HT1080 (cell line): ENCODE measurements around the gene LYRM2. TPM values are rescaled to one million over a fixed set of nuclear protein-coding genes. Genes with fewer than 3 reads are reported as not detected.
"Not testable (repeated sequence)": the region's sequence is repeated elsewhere in the genome, so short reads cannot be mapped to it uniquely, and the experiment has no call there.

Experiments
- DNase-seq: peaks from one replicate; pipeline ENCODE4 v3.0.0-alpha.2; 2015; ENCODE audit warnings: low read depth
- total RNA-seq: library from RNA; depleted of rRNA; stranded (reverse); fragments of >200 nt; shearing (Covaris generic); gene quantifications from 2 replicates; pipeline ENCODE4 v1.2.3, GENCODE V29; 2014

Gene LYRM2
- total RNA-seq, 1 experiment from 2014 or later, result 24.4 TPM

DNA sequence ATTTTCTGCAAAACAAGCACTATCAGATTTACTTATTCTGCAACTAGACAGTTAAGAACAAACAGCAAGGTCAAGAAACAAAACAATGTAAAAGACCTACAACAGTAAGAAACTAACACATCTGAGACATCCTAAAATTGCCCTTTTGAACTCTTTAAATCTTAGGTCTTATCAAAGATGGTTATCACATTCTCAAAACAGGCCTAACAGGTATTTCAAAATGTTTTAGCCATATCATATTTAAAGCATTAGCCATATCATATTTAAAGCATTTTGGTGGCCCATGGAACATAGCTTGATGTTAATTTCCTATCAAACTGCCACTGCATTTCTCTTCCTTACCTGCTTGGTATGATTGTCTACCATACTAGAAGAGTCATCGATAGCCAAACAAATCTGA, 11.1 kb upstream of the LYRM2 start:
- no peak for DNase-seq

DNA sequence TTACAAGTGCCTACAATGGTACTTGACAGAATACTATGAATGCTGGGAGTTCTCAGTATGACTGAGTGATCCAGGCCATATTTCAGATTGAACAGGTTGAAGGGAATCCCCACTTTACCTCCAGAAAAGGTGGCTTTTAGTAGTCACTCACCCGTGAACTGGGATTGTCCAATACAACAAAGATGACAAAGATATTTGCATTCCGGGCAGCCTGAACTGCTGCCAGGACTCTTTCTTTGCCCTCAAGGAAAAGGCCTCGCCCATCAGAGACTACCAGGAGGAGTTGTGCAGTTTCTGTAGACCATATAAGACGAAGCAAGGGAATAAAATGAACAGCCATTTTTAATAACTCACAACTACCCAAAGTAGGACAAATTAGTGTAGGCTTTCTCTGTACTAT, 6.3 kb upstream of the LYRM2 start:
- DNase-seq, result no peak

DNA sequence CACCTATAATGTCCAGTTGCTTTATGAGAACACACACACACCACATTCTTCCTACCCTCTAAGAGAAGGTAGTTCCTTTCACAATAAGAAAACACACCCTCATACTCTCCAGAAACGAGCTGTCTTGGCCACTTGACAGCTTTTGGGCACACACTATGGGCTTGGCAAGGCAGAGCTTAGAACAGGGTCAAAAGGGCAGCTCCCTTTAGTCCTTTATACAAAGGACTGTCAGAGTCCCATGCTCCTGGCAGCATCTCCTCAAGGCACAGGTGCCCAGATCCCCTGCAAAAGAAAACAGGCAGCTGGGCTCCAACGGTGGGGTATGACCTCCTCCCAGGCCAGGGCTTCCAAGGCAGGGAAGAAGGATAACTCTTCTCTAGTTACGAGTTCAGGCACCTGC, 4.9 kb upstream of the LYRM2 start:
- DNase-seq, result no peak

DNA sequence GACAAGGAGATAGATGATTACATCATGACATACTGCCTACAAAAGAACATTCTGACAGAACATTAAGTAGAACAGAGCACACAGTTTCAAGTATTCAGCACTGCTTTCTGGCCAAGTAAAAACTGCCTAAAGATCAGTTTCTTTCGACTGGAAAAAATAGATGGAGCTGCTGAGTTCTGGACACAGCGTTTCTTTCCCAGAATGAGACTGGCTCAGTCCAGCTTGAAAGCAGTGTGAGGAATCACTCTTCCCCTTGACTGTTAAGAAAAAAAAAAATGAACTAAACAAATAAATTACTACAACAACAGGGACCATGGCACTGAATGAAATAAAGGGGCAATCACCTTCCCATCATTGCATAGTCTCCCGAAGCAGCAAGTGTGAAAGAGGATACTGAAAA, 4.4 kb upstream of the LYRM2 start:
- no peak for DNase-seq

DNA sequence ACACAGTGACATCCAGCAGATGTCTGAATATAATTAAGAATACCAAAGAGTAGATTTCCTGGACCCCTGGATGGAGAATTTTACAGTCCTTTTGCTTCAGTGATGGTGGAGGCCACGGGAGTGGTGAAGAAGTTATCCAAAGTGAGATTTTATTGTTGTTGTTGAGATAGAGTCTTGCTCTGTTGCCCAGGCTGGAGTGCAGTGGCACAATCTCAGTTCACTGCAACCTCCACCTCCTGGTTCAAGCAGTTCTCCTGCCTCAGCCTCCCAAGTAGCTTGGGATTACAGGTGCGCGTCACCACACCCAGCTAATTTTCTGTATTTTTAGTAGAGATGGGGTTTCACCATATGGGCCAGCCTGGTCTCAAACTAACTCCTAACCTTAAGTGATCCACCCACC, 3.0 kb upstream of the LYRM2 start:
- not testable (repeated sequence) for DNase-seq

DNA sequence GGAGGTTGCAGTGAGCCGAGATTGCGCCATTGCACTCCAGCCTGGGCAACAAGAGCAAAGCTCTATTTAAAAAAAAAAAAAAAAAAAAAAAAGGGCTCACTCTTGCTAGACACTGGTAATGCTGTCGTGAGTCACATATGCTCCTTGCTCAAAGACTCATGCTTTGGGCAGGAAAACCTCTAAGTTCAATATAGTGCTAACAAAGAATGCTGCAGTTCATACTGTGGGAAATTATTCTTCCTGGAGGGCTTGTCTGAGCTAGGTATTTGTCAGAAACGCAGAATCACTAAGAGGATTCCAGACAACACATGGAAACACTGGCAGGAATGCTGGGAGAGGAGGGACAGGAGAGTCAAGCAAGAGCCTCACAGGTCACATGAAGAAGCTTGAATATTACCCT, 2.3 kb upstream of the LYRM2 start:
- DNase-seq, result peak; percentile 76

DNA sequence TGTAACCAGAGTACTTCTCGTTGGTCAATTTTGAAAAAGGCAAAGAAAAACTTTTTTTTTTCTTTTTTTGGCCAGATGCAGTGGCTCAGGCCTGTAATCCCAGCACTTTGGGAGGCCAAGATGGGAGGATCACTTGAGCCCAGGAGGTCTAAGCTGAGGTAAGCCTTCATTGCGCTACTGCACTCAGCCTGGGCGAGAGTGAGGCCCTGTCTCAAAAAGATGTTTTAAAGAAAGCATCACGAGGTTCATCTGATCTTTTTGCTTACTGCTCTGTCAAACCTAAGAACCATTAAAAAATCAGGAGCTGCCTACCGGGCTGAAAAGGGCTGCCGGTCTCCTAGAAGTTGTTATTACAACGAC, 607 bp downstream of the LYRM2 start:
- DNase-seq, result no peak

DNA sequence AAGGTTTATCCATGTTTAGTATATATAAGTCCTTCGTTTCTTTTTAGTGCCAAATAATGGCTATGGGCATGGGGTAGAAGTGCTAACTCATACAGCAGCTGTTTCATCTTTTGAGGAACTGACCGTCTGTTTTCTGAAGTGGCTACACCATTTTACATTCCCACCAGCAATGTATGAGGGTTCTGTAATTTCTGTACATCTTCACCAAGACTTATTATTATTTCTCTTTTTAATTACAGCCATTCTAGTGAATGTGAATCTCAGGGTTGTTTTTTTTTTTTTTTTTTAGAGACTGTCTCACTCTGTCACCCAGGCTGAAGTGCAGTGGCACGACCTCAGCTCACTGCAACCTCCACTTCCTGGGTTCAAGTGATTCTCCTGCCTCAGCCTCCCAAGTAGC, 2.1 kb downstream of the LYRM2 start:
- DNase-seq, result not testable (repeated sequence)

DNA sequence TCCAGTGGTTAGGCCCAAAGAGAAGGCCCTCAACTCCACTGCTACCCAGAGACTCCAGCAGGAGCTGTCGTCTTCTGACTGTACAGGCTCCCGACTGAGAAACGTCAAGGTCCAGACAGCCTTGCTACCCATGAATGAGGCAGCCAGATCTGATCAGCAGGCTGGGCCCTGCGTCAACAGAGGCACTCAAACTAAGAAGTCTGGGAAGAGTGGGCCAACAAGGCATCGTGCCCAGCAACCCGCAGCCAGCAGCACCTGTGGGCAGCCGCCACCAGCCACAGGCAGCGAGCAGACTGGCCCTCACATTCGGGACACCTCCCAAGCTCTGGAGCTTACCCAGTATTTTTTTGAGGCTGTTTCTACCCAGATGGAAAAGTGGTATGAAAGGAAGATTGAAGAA, 8.1 kb downstream of the LYRM2 start:
- DNase-seq, result no peak

DNA sequence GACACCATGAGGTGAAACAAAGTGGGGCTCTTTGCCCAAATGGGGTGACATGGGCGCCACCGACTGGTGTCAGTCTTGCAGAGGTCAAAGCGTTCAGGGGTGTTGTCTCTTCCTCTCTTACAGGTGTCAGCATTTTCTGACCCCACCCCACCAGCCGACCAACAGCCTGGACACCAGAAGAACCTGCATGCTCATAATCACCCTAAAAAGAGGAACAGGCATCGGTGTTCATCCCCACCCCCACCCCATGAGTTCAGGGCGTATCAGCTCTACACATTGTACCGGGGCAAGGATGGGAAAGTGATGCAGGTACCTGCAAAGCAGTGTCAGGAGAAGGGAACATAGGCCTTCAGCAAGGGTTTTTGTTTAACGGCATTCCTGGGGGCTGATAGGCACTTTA, 14.8 kb downstream of the LYRM2 start:
- DNase-seq, result no peak

DNA sequence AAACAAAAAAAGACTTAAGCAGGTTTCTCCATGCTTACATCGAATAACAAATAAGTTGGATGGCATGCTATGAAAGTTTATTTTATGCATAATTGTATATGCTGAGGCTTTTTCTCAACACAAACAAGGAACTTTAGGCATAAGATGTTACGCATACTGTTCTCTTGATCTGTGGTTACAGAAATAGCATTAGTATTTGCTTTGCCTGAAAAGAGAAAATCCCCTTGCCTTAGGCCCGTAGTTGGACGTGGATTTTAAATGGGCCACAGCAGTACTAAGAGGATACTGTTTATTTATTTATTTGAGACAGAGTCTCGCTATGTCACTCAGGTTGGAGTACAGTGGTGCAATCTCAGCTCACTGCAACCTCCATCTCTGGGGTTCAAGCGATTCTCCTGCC, 19.0 kb downstream of the LYRM2 start:
- DNase-seq, result no peak

DNA sequence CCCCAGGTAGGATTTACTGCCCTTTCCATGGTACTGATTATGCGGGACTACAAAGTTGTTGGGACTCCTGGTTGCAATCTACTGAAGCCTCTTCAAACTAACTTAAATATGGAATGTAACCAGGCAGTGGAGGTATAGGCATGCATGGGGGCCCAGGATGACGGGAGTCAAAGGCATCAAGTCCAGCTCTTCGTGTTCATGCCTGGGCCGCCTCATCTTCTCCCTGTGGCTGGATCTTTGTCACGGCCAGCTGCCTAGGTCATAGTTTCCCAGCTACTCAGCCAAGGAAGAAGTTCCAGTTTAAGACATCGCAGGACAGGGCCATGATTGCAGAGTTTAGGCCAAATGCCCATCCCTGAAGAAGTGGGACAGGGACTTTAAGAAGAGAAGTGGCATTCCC, 20.5 kb downstream of the LYRM2 start:
- DNase-seq, result no peak

DNA sequence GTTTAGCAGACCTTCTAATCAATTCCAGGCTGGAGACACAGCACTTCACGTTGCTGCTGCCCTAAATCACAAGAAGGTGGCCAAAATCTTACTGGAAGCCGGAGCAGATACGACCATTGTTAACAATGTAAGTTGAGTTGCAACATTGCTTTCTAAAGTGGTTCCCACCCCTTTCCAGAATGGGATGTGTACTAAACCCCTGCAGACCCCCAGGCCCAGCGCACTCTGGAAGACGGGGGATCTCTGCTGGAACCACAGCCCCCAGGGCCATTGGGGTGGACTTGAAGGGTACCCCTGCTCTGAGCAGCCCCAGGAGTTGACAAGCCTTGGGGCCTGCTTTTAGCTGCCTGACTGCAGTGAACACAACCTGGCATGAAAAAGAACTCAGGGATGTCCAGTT, 22.0 kb downstream of the LYRM2 start:
- no peak for DNase-seq

DNA sequence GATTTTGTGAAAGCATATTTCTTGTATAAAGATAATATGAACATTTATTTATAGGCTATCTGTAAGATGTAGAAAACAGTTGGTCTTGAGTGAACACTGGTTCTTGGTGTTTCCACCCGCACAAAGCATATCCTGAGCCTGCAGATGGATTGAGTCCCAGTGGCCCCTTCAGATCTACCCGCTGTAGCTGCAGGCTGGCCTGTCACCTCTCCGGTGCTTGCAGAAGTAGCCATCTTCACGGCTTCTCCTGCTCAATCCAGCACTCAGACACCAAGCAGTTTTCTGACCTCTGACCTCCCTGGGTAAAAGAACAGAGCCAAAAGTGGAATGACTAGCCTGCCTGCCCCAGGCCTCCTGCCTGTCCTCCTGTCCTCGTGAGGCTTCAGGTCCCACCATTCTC, 22.7 kb downstream of the LYRM2 start:
- no peak for DNase-seq

DNA sequence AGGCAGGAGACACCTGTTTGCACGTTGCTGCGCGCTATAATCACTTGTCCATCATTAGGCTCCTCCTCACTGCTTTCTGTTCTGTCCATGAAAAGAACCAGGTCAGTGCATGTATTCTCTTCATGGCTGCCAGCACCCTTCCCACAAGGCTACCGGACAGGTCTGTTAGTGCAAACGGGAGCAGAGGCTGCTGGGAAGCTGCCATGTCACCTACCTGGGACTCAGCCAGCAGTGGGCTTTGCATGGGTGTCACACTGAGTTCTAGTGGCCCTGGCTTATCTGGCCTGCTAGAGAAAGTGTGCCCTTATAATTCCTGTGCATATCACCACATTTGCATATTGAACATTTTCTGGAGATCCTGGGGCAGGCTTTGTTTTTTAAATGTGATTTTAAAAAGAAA, 24.8 kb downstream of the LYRM2 start:
- DNase-seq, result no peak

DNA sequence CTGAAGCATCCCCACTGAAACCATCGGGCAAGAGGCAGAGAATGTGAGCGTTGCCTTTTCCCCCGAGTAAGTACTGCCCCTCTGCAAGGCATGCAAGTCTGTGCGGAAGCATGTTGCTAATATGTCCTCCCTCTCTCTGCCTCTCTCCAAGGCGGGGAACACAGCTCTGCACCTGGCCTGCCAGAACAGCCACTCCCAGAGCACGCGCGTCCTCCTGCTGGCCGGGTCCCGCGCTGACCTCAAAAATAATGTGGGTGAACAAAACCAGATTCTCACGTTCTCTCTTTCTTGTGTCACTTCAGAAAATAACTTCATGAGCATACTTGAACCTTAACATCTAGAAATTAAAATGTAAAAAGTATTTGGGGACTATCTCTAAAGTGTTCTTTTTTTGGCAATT, 26.4 kb downstream of the LYRM2 start:
- no peak for DNase-seq

DNA sequence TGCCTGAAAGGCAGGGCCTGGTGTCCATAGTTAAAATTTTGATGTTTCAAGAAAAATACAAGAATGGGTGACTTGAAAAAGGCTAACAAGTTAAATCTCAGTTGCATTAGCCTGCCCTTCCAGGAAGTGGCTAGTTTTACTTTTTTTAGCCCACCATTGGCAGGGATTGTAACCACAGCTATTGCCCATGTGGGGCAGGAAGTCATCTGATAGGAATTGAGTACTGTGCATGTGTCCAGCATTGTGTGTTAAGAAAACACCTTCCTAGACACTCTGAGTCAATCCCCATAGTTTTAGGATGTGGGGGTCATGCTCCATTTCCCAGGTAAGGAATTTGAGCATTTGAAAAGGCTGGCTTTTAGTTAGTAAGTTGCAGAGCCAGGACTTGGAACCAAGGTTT, 26.9 kb downstream of the LYRM2 start:
- DNase-seq, result peak; percentile 35

DNA sequence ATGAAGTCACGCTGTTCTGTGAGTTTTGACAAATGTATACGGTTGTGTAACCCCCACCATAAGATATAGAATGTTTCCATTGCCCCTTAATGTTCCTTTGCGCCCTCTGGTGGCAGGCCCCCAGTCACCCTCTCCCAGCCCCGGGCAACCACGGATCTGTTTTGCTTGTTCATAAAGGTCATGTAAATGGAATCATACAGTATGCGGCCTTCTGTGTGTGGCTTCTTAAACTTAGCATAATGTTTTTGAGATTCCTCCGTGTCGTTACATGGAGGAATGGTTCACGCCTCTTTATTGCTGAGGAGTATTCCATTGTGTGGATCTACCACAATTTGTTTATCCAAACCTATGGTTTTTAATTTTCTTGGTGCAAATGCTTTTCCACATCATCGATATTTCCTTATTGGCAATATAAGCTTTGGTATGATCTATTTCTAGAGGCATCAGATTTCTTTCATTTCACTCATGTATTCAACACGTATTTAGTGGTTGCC, 28.4 kb downstream of the LYRM2 start:
- peak; percentile 39 for DNase-seq

DNA sequence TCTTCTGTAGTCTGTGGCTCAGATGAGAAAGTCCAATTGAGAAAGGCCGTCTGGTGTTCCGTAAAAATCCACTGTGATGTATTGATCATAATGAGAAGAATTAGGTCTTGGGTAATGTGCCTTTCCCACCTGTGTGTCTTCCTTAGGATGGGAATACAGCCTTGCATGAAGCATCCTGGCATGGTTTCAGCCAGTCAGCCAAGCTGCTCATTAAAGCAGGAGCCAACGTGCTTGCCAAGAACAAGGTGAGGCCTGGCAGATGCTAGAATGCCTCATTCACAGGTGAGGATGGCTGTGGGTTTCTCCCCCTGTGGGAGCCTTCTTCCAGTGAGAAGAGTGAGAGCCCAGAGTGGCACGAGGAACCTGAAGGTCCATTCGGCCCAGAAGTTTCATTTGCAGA, 32.7 kb downstream of the LYRM2 start:
- no peak for DNase-seq

DNA sequence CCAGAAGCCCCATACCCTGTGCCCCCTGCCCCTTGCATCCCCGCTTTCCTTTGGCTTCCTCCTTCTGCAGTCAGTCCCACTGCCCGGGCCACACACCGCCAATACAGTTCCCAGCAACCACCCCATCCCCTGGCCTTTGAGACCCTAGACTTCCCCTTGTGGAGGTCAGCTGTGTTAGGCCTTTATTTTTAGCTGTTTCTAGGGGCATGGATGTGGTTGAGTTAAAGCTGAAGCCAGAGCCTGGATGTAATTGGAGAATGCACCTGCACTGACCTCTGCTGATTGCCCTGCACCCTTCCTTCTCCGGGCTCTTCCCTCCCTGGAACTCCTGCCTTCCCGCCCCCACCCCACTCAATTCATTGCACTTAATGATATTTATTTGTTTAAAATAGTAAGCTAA, 33.9 kb downstream of the LYRM2 start:
- no peak for DNase-seq

DNA sequence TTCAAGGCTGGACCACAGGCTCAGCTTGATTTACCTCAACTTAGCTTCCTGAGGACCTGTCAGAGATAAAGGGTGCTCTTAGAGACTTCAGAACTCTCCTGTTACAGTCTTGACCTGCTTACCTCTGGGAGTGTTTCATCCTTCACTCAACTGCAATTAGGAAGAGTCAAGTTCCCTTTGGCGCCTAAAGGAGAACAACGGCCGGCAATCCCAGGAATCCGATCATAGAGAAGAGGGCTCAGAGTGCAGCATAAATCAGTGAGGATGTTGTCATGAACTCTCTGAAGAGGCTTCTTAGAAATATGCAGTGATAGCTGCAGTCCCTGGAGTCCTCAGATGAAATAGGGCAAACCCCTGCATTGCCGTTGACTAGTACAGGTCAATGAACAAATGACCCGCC, 36.4 kb downstream of the LYRM2 start:
- DNase-seq, result no peak

DNA sequence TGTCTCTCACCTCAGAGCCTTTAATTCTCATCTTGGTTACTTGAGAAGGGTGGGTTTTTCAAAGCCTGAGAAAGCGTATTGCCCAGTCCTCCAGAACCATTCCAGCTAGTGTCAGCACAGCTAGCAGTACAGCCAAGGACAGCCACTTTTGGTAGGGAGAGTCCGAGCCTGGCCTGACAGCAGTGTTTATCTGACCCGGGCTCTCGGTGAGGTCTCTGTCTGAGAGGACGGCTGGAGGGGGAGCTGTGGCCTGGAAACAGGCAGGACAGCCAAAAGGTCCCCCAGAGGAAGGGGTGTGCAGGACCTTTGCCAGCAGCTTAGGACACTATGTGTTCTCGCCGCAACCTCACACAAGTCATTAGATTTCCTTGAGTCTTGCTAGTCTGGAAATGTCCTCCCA, 38.8 kb downstream of the LYRM2 start:
- no peak for DNase-seq

DNA sequence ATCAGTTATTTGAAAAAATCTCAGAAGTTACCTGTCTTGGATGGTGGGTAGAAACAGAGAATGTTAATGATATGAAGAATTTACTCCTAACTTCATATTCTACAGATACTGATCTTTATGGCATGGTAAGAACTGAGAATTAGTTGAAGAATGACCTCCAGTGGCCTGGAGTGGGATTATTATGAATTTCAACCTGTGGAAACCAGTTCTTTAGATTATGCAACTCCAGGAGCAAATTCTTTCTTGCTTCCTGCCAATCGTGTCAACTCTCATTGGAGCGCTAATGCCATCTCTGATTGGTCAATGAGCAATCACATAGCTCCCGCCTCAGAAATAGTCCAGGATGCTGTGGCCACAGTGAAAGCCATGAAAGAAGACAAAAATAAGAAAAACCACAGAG, 40.6 kb downstream of the LYRM2 start:
- DNase-seq, result peak; percentile 52

DNA sequence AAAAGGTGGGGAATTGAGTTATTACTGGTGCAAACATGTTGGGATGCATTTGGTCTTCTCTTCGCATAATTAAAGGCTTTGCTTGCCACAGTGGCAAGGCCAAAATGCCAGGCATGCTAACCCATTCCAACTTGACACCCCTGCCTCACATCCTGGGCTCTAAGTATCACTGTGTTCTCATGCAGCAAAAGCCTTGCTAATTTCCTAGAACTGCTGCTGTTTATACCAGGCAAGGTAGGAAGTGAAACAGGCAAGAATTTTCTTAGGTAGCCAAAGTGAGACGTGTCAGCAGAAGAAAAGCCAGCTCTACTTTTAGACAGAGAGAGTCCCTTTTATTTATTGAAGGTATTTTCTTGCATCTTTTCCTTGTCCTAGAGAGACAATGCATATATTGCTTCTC, 41.2 kb downstream of the LYRM2 start:
- DNase-seq, result no peak

DNA sequence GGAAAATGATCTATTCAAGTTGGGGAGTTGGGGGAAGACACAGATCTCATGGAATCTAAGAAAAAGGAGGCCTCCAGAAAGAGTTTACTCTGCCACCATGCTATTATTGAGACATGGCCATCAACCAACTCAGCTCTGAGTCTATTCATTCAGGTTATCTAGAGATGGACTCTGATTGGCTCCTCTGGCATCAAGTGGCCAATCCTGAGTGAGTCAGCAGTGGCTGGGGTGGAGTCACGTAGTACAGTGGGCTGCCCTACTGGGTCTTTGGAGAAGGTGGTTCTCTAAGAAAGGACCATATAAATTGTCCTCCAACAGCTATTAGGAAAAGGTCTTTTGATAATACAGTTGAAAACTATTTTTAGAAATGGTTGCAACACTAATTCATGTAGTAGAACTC, 42.1 kb downstream of the LYRM2 start:
- no peak for DNase-seq
